CD4-positive, alpha-beta T cell treated with Interleukin-17A for 1 hour (primary cell): ENCODE data around the gene HDDC3.

ENCODE experiments used
- DNase-seq: peaks from one replicate; pipeline ENCODE4 v3.0.0-alpha.2; 2020

The HDDC3 gene

DNA sequence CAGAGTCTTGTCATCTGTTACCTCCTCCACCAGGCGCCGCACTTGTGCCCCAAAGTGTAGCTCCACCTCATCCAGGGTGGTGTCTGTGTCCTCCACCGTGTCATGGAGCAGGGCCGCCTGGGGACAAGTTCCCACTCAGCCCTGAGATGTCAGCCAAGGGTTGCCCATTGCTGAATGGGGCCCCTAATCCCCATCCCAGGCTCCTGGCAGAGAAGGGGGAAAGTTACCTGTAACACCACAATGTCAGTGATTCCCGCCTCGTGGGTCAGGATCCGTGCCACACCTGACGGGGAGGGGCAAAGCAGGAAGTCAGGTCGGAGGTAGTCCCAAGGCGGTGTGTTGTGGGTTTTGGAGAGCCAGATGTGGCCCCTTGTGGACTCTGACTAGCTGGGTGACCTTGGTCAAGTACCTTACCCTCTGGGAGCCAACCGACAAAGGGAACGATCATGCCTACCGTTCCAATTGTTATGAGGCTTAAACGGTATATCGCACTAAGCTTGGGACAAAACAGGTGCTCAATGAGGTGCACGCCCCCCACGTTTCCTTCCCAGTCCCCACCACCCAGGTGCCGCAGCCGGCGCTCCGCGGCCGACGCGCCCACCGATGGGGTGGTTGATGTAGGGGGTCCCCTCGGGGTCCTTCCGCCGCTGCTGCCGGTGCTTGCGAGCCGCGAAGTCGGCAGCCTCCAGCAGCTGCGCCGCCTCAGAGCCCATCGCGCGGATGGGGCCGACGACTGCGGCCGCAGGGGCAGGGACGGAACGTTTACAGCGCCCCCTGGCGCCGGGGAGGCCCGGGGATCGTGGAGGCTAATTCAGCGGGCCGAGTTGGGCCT lies at the start of gene HDDC3:
TSS of gene HDDC3 (minus strand) at position 722 of the 832 bp plus-strand sequence. CDS start at position 713, 9 bp downstream.
- peak; percentile 91 for DNase-seq

DNA sequence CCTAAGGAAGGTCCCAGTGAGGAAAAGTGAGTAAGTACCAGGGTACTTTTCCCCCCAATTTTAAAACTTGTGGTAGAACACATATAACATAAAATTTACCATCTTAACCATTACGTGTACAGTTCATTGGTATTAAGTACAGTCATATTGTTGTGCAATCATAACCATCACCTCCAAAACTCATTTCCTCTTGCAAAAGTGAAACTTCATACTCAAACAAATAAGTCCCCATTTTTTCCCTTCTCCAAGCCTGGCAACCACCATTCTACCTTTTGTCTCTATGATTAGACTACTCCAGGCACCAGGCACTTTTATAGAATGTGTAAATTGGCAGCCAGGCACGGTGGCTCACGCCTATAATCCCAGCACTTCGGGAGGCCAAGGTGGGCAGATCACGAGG lies 49.8 kb upstream of the HDDC3 start:
- DNase-seq = no peak

DNA sequence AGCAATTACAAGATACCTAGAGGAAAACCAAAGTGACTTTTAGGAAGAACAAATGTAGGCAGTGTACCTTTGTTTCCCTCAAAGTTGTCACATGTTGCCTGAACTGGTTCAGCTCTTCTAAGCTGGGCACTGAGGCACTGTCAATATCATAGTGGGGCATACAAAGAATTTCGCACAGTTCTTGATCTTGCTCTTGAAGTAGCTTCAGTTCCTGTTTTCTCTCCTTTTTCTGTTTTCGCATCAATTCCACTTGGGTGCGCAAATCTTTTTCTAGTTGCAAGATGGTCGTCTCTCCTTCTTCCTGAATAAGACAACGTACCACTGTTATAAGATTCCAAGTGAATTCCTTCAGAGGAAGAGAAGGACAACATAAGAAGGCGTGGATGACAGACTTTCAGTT lies 49.3 kb upstream of the HDDC3 start:
- no peak for DNase-seq

DNA sequence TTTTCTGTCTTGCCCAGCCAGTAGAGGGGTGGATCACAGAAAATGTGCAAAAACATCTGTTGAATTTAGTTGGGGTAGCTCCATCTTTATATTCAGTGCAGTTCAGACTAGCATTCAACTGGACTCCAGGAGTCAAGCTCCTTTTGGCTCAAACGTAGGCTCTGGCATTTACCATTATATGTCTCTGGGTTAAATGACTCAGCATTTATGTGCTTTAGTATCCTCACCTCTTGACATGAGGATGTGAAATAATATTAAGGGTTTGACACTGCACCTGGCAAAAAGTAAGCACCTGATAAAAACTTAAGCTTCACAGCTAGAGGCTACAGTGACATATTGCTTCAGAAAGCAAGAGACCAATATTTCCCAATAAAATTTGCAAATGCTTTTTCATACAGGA lies 47.2 kb upstream of the HDDC3 start:
- DNase-seq = no peak

GRCh38 chr15:90974216-90974615 lies 41.9 kb upstream of the HDDC3 start:
- no peak for DNase-seq

DNA sequence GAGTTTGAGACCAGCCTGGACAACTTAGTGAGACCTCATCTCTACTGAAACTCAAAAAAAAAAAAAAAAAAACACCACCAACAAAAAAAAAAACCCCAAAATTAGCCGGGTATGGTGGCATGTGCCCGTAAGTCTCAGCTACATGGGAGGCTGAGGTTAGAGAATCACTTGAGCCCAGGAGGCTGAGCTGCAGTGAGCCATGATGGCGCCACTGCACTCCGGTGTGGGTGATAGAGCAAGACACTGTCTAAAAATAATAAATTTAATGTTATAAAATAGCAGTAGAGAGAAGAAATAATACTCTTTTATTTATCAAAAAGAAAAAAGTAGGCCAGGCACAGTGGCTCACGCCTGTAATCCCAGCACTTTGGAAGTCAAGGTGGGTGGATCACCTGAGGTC lies 39.8 kb upstream of the HDDC3 start:
- DNase-seq = no peak

GRCh38 chr15:90970274-90970673 lies 37.9 kb upstream of the HDDC3 start:
- DNase-seq = no peak

- DNase-seq = no peak
These were observed 36.1 kb upstream of the HDDC3 start for GRCh38 chr15:90968434-90968833.

DNA sequence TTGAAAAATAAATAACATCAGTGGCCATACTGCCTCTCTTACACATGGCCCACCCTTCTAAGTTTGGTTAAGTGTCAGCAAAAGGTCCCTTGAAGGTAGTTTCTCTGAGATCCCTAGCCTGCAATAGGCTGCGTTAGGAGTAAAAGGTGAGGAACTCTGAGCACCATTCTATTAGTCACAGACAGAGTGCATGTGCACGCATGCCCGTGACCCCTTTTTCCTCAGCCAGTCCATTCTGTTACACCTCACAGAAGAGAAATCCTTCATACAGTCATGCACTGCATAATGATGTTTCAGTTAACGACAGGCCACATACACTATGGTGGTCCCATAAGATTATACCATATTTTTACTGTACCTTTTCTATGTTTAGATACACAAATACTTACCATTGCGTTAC lies 34.9 kb upstream of the HDDC3 start:
- DNase-seq = no peak

DNA sequence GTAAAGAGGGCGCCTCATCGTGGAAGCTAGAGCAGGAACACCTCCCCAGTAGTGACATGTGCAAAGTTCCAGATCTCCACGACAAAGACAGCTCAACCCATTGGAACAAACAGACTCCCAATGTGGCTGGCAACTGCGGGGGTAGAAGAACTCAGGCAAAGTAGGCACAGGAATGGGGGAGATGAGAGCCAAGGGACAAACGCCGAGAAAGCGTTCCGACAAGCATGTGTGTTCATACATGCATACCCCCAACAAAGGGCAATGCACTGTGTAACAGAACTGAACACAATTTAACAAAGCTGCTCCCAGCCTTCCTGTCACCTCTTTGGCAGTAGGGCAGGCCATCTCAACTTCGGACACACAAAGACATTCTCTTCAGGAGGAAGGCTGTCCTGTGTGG lies 33.9 kb upstream of the HDDC3 start:
- no peak for DNase-seq

DNA sequence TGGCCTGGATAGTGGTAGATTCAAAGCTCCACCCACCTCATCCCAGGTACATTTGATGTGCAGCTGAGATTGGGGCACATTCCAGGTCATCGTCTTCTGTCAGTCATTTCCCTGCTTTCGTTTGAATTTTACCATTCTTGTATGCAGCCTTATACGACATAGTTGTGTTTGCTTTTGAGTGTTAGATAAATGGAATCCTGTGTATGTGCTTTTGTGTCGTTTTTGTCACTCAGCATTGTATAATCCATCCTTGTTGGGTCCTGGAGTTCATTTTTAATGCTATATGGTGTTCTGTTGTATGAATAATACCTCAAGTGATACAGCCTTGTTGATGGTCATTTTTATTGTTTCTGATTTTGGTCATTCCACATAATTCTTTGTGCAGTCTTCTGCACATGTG lies 29.7 kb upstream of the HDDC3 start:
- DNase-seq = no peak

GRCh38 chr15:90960298-90961091 lies 28.1 kb upstream of the HDDC3 start:
- DNase-seq = no peak

DNA sequence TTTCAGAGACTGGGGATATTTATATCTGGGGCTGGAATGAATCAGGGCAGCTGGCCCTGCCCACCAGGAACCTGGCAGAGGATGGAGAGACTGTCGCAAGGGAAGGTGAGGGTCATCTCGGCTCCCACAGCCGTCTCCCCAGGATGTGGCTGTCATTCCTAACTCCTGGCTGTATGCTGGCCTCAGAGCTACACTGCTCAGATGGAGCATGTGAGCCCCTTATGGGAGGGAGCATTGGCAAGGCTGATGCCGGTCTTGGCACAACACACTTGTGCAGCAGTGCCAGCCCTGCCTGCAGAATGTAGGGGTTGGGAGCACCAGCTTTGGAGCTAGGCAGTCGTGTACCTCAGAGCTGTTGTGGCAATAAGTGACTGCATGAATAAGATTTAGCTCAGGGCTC lies 27.5 kb upstream of the HDDC3 start:
- no peak for DNase-seq

DNA sequence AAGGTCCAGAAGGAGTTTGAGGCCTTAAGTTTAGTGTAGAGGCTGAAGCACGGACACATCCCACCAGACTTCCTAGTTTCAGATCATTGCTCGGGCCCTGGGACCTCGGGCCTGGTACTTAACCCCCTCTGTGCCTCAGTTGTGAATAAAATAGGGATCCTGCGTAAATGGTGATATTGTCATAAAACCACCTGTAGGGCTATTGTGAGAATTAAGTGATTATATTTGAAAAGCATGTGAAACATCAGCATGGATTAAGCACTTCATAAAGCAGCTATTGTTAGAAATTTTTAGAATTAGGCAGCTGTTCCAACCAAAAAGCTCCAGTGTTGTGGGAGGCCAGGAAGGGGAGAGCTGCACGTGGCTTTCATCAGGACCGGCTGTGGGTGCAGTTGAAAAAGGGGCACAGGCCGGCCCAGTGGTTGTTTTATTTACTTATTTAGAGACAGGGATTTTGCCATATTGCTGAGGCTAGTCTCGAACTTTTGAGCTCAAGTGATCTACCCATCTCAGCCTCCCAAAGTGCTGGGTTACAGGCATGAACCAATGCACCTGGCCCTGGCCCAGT lies 26.8 kb upstream of the HDDC3 start:
- no peak for DNase-seq

- no peak for DNase-seq
These were observed 25.4 kb upstream of the HDDC3 start for GRCh38 chr15:90957791-90958190.

DNA sequence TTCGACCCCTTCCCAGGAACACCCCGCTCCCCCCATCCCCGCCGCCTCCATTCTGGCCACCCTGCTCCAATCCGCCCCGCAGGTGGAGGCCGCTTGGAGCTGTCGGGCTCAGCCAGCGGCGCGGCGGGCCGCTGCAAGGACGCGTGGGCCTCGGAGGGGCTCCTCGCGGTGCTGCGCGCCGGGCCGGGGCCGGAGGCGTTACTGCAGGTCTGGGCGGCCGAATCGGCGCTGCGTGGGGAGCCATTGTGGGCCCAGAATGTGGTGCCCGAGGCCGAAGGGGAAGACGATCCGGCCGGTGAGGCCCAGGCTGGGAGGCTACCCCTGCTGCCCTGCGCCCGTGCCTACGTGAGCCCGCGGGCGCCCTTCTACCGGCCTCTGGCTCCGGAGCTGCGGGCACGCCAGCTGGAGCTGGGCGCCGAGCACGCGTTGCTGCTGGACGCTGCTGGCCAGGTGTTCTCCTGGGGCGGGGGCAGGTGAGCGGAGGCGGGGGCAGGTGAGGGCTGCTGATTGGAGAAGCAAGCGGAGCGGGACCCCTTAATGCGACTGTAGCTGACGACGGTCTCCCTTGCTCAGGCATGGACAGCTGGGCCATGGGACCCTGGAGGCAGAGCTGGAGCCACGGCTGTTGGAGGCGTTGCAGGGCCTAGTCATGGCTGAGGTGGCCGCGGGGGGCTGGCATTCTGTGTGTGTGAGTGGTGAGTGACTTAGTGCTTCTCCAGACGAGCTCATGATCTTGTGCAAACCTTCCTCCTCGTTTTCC lies 24.9 kb upstream of the HDDC3 start:
- no peak for DNase-seq

DNA sequence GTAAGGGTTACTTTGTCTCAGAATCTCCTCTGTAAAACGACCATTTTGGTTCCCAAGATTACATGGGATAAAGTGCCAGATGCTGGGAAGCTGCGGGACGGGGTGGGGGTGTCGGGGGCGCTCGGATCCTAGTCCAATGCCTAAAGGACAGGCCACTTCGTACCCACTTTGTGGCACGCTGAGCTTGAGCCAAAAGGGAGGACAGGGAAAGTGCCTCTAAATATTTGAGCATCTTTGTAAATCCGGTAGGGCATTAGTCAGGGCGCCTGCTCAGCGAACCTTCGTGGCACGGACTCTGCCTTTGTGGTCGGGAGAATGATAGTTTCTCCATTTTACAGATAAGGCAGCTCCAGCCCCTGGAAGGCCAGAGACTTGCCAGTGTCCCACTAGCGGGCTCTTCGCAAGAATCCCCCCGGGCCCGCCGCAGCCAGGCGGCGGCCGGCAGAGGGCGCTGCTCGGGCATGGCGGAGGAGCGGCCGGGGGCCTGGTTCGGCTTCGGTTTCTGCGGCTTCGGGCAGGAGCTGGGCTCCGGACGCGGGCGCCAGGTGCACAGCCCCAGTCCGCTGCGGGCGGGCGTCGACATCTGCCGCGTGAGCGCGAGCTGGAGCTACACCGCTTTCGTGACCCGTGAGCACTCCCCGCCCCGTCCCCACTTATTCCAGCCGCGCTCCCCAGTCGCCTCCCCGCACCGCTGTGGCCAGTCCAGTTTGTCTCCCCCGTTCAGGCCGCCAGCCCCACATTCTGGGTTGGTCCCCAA lies 24.1 kb upstream of the HDDC3 start:
- DNase-seq = peak; percentile 59

DNA sequence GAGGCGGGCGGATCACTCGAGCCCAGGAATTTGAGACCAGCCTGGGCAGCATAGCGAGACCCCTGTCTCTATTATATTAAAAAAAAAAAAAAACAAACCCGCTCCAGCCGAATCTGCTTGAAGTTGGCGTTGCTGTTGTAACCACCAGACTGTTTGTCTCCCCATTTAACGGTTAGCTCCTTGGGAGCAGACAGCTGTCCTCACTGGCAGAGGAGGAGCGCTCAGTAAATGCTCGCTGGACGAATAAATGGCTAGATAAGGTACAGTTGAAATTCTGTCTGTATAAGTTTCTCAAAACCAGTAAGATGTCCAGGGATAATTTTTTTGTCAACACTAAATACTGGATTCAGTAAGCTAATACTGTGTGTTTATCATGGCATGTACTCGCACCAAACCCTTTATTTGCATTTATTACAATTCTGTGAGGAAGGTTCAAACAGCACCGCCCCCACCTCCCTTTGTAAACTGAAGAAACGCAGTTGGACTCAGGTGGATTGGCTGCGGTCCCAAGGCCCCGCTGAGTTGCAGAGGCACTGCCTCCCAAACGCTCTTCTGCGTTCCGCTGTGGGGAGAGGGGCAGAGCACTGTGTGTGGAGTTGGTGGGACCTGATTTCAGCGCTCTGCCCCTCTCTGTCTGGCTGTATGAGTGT lies 23.4 kb upstream of the HDDC3 start:
- DNase-seq = no peak

DNA sequence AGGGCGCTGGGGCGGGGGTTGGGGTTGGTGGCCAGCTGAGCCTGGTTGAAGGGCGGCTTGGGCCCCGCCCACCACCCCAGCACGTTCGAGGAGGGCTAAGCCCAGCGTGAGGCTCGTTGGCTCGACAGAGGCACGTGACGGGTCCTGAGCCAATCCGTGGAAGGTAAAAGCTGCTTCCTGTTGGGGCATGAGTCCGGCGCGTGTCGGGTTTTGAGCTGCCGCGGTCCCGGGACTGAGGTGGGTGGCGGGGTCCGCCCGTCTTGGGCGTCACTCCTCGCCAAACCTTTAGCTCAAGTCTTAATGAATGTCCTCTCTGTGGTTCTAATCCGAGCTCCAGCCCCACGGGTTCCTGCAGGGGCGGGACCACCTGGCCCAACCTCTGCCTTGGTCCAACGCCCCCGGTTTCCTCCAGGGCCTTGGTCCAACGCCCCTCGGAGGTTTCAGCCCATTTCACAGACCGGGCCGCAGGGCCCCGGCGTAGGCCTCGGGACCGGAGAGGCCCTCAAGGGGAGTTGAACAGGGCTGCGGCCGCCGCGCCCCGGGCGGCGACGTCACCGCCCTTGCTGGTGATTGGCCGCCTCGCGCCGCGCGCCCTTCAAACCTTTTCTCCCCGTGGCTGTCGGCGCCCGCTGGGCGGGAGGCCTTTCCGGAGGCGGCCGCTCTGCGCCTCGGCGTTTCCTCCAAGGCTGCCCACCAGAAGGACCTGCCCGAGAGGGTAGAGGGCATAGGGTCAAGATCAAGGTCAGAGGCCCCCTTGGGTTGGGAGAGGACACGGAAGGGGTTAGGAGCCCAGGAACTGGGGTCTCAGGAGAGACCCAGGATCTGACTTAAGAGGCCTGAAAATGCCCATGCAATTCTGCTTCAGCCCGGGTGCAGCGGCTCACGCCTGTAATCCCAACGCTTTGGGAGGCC lies 22.6 kb upstream of the HDDC3 start, which contains the start of gene RCCD1:
TSS of gene RCCD1 (plus strand) at position 173 of the 912 bp plus-strand sequence. CDS start 1,851 bp downstream, outside the sequence.
- peak; percentile 91 for DNase-seq

GRCh38 chr15:90953947-90954711 lies 21.8 kb upstream of the HDDC3 start:
- no peak for DNase-seq
